Measurements from ENCODE around the gene BABAM2.
"Not testable (repeated sequence)": the region's sequence is repeated elsewhere in the genome, so short reads cannot be mapped to it uniquely, and the experiment has no call there.

Gene BABAM2

GRCh38 chr2:27953077-27953476 is 62.5 kb downstream of the BABAM2 start:
- DNase-seq, result no peak

- peak; percentile 40 for DNase-seq
Measured at GRCh38 chr2:27954221-27954673, 63.7 kb downstream of the BABAM2 start.

- peak; percentile 94 for DNase-seq
Measured at GRCh38 chr2:27954771-27955383, 64.3 kb downstream of the BABAM2 start.

GRCh38 chr2:27955384-27956161 is 65.0 kb downstream of the BABAM2 start:
- no peak for DNase-seq

- peak; percentile 33 for DNase-seq
Measured at GRCh38 chr2:27956888-27957287, 66.4 kb downstream of the BABAM2 start.

GRCh38 chr2:27958711-27959378 is 68.3 kb downstream of the BABAM2 start:
- peak; percentile 23 for DNase-seq

- DNase-seq, result peak; percentile 64
Measured at GRCh38 chr2:27959496-27959895, 69.0 kb downstream of the BABAM2 start.

GRCh38 chr2:27960237-27960912 is 69.8 kb downstream of the BABAM2 start:
- peak; percentile 95 for DNase-seq

GRCh38 chr2:27962006-27962405 is 71.5 kb downstream of the BABAM2 start:
- DNase-seq, result peak; percentile 79

GRCh38 chr2:27963472-27963871 is 72.9 kb downstream of the BABAM2 start:
- DNase-seq, result no peak

GRCh38 chr2:27964067-27964466 is 73.5 kb downstream of the BABAM2 start:
- DNase-seq, result no peak

GRCh38 chr2:27965841-27966240 is 75.3 kb downstream of the BABAM2 start:
- no peak for DNase-seq

- DNase-seq, result no peak
Measured at GRCh38 chr2:27966466-27966865, 75.9 kb downstream of the BABAM2 start.

- DNase-seq, result no peak
Measured at GRCh38 chr2:27967076-27967475, 76.5 kb downstream of the BABAM2 start.

- not testable (repeated sequence) for DNase-seq
Measured at GRCh38 chr2:27968045-27968444, 77.5 kb downstream of the BABAM2 start.

GRCh38 chr2:27968957-27969356 is 78.4 kb downstream of the BABAM2 start:
- not testable (repeated sequence) for DNase-seq

- no peak for DNase-seq
Measured at GRCh38 chr2:27972311-27972710, 81.8 kb downstream of the BABAM2 start.

GRCh38 chr2:27973592-27973991 is 83.1 kb downstream of the BABAM2 start:
- no peak for DNase-seq

GRCh38 chr2:27976308-27976707 is 85.8 kb downstream of the BABAM2 start:
- no peak for DNase-seq

GRCh38 chr2:27977731-27978312 is 87.3 kb downstream of the BABAM2 start:
- peak; percentile 94 for DNase-seq

- DNase-seq, result not testable (repeated sequence)
Measured at GRCh38 chr2:27978761-27979160, 88.2 kb downstream of the BABAM2 start.

GRCh38 chr2:27980242-27980641 is 89.7 kb downstream of the BABAM2 start:
- no peak for DNase-seq

GRCh38 chr2:27984153-27984552 is 93.6 kb downstream of the BABAM2 start:
- DNase-seq, result no peak
